ENCODE measurements around the gene TK2. TPM values are rescaled to one million over a fixed set of nuclear protein-coding genes. Genes with fewer than 3 reads are reported as not detected.

Gene TK2
- total and polyA plus RNA-seq, 4 donors: 10.5 to 31.9 (median 21.0) TPM

GRCh38 chr16:66508914-66509496 is 40.9 kb downstream of the TK2 start (continued):
- TF ChIP-seq ZBTB33 (IDR thresholded peaks at IDR 0.05) (no peak), NR2F2 (IDR thresholded peaks at IDR 0.05) (no peak), GABPA (IDR thresholded peaks at IDR 0.05 in 1 of 2, conservative IDR thresholded peaks at IDR 0.05 in 1 of 2) (no peak), FOXA1 (IDR thresholded peaks at IDR 0.05) (no peak), ATF3 (IDR thresholded peaks at IDR 0.05) (no peak), EGR1 (IDR thresholded peaks at IDR 0.05; ENCODE audit: low read depth in 2 of 2) (no peak), SP1 (IDR thresholded peaks at IDR 0.05) (no peak)

GRCh38 chr16:66508248-66508913 is 41.5 kb downstream of the TK2 start:
- Histone ChIP-seq H3K9ac (ENCODE audit: low read depth in 1 of 2, low read length in 2 of 2) (no peak overlapping the region), H3K27me3 (ENCODE audit: control insufficient read depth in 4 of 4, insufficient read depth in 4 of 4, low read length in 3 of 4) (no peaks in the 10 kb centered on the region), H3K27ac (ENCODE audit: low read depth in 1 of 2, low read length in 2 of 2) (peak overlapping the region; percentile 4 to 23), H3K4me3 (ENCODE audit: low read depth in 1 of 3, low read length in 3 of 3) (no peak overlapping the region), H3K4me1 (ENCODE audit: control insufficient read depth in 4 of 4, insufficient read depth in 4 of 4, low read length in 3 of 4) (peaks cover 18 to 48% (median 37%) of the 10 kb centered on the region in 4 donors), H3K9me3 (ENCODE audit: control insufficient read depth in 4 of 4, low read length in 3 of 4) (no peaks in the 10 kb centered on the region), H3K36me3 (ENCODE audit: control insufficient read depth in 4 of 4, insufficient read depth in 3 of 4, low read depth in 1 of 4, low read length in 3 of 4) (no peaks in the 10 kb centered on the region)
- no peak for DNase-seq (ENCODE audit: low spot score)
- no peak for TF ChIP-seq EGR1 (IDR thresholded peaks at IDR 0.05; ENCODE audit: low read depth in 2 of 2)
- TF ChIP-seq TAF1 (conservative IDR thresholded peaks at IDR 0.05): no peak
- TF ChIP-seq NR2F2 (IDR thresholded peaks at IDR 0.05): no peak
- no peak for TF ChIP-seq CTCF (IDR thresholded peaks at IDR 0.05; ENCODE audit: low read depth, low read length, missing input control)
- no peak for TF ChIP-seq FOXA1 (IDR thresholded peaks at IDR 0.05)
- no peak for TF ChIP-seq HNF4G (IDR thresholded peaks at IDR 0.05)
- no peak for TF ChIP-seq ATF3 (IDR thresholded peaks at IDR 0.05)
- TF ChIP-seq ZBTB33 (IDR thresholded peaks at IDR 0.05): no peak
- no peak for TF ChIP-seq FOXA2 (IDR thresholded peaks at IDR 0.05)
- TF ChIP-seq RAD21 (IDR thresholded peaks at IDR 0.05): no peak
- no peak for TF ChIP-seq HNF4A (conservative IDR thresholded peaks at IDR 0.05)
- no peak for TF ChIP-seq JUND (IDR thresholded peaks at IDR 0.05)
- no peak for TF ChIP-seq RXRA (IDR thresholded peaks at IDR 0.05)
- no peak for TF ChIP-seq GABPA (IDR thresholded peaks at IDR 0.05 in 1 of 2, conservative IDR thresholded peaks at IDR 0.05 in 1 of 2)
- WGBS: 74% methylated on average over 7 of the region's 7 CpGs

Data from liver (tissue), 9 donors.